Measurements from ENCODE around the gene TMTC1. TPM values are rescaled to one million over a fixed set of nuclear protein-coding genes. Genes with fewer than 3 reads are reported as not detected.

TMTC1 gene
- total RNA-seq, 2 donors from 2014 or later, result not detected

- peaks cover 15% of the 10 kb centered on the region for H3K27me3 Mint-ChIP-seq
- no peaks in the 10 kb centered on the region for H3K36me3 Mint-ChIP-seq (ENCODE audit: low read depth)
- H3K4me1 Mint-ChIP-seq, result no peaks in the 10 kb centered on the region
- no peak for ATAC-seq (replicated peaks)
- no peaks in the 10 kb centered on the region for H3K9me3 Mint-ChIP-seq
- no peak overlapping the region for H3K4me3 Mint-ChIP-seq
- H3K27ac Mint-ChIP-seq, result no peak overlapping the region
Measured at GRCh38 chr12:29516431-29516875, 267.3 kb downstream of the TMTC1 start.

- no peaks in the 10 kb centered on the region for H3K9me3 Mint-ChIP-seq
- H3K27me3 Mint-ChIP-seq, result peaks cover 22% of the 10 kb centered on the region
- no peak overlapping the region for H3K4me3 Mint-ChIP-seq
- H3K36me3 Mint-ChIP-seq (ENCODE audit: low read depth), result no peaks in the 10 kb centered on the region
- no peak overlapping the region for H3K27ac Mint-ChIP-seq
- no peak for ATAC-seq (replicated peaks)
- H3K4me1 Mint-ChIP-seq, result no peaks in the 10 kb centered on the region
Measured at GRCh38 chr12:29510591-29511185, 273.1 kb downstream of the TMTC1 start.

- Mint-ChIP-seq H3K27me3 (peaks cover 14% of the 10 kb centered on the region), H3K4me1 (no peaks in the 10 kb centered on the region), H3K4me3 (no peak overlapping the region), H3K9me3 (no peaks in the 10 kb centered on the region), H3K27ac (no peak overlapping the region), H3K36me3 (ENCODE audit: low read depth) (no peaks in the 10 kb centered on the region)
- no peak for ATAC-seq (replicated peaks)
Measured at GRCh38 chr12:29509503-29509902, 274.2 kb downstream of the TMTC1 start.

GRCh38 chr12:29508949-29509348, 274.8 kb downstream of the TMTC1 start:
- Mint-ChIP-seq H3K27me3 (peaks cover 14% of the 10 kb centered on the region), H3K36me3 (ENCODE audit: low read depth) (no peaks in the 10 kb centered on the region), H3K27ac (no peak overlapping the region), H3K9me3 (no peaks in the 10 kb centered on the region), H3K4me1 (no peaks in the 10 kb centered on the region), H3K4me3 (no peak overlapping the region)
- no peak for ATAC-seq (replicated peaks)

- peaks cover 4% of the 10 kb centered on the region for H3K27me3 Mint-ChIP-seq
- H3K27ac Mint-ChIP-seq, result no peak overlapping the region
- H3K9me3 Mint-ChIP-seq, result no peaks in the 10 kb centered on the region
- no peak for ATAC-seq (replicated peaks)
- H3K4me3 Mint-ChIP-seq, result no peak overlapping the region
- no peaks in the 10 kb centered on the region for H3K36me3 Mint-ChIP-seq (ENCODE audit: low read depth)
- H3K4me1 Mint-ChIP-seq, result no peaks in the 10 kb centered on the region
Measured at GRCh38 chr12:29505122-29505521, 278.6 kb downstream of the TMTC1 start.

GRCh38 chr12:29503283-29503682, 280.5 kb downstream of the TMTC1 start:
- H3K27me3 Mint-ChIP-seq, result peaks cover 4% of the 10 kb centered on the region
- H3K4me3 Mint-ChIP-seq, result no peak overlapping the region
- ATAC-seq (replicated peaks), result no peak
- H3K9me3 Mint-ChIP-seq, result no peaks in the 10 kb centered on the region
- no peak overlapping the region for H3K27ac Mint-ChIP-seq
- H3K4me1 Mint-ChIP-seq, result no peaks in the 10 kb centered on the region
- no peaks in the 10 kb centered on the region for H3K36me3 Mint-ChIP-seq (ENCODE audit: low read depth)

GRCh38 chr12:29499235-29499634, 284.5 kb downstream of the TMTC1 start:
- Mint-ChIP-seq H3K4me3 (no peak overlapping the region), H3K27ac (no peak overlapping the region), H3K4me1 (no peaks in the 10 kb centered on the region), H3K36me3 (ENCODE audit: low read depth) (no peaks in the 10 kb centered on the region), H3K9me3 (no peaks in the 10 kb centered on the region), H3K27me3 (peaks cover 4% of the 10 kb centered on the region)
- ATAC-seq (replicated peaks), result no peak

- Mint-ChIP-seq H3K27me3 (peaks cover 4% of the 10 kb centered on the region), H3K27ac (no peak within 1 kb of the TSS), H3K4me1 (no peaks in the 10 kb centered on the region), H3K4me3 (no peak within 1 kb of the TSS), H3K9me3 (no peaks in the 10 kb centered on the region), H3K36me3 (ENCODE audit: low read depth) (no peaks in the 10 kb centered on the region)
- ATAC-seq (replicated peaks), result no peak
Measured at GRCh38 chr12:29497588-29497987, 286.2 kb downstream of the TMTC1 start, which contains the start of gene OVCH1. TSS of gene OVCH1 (minus strand) at chr12:29497686. CDS start at chr12:29497686, 0 bp downstream.

- Mint-ChIP-seq H3K27me3 (peaks cover 13% of the 10 kb centered on the region), H3K4me3 (no peak overlapping the region), H3K4me1 (no peaks in the 10 kb centered on the region), H3K27ac (no peak overlapping the region), H3K36me3 (ENCODE audit: low read depth) (no peaks in the 10 kb centered on the region), H3K9me3 (no peaks in the 10 kb centered on the region)
- no peak for ATAC-seq (replicated peaks)
Measured at GRCh38 chr12:29492891-29493290, 290.9 kb downstream of the TMTC1 start.

- Mint-ChIP-seq H3K4me3 (no peak overlapping the region), H3K9me3 (no peaks in the 10 kb centered on the region), H3K4me1 (no peaks in the 10 kb centered on the region), H3K27me3 (peaks cover 18% of the 10 kb centered on the region), H3K27ac (no peak overlapping the region), H3K36me3 (ENCODE audit: low read depth) (no peaks in the 10 kb centered on the region)
- no peak for ATAC-seq (replicated peaks)
Measured at GRCh38 chr12:29486972-29487371, 296.8 kb downstream of the TMTC1 start.

- no peak for ATAC-seq (replicated peaks)
- peaks cover 4% of the 10 kb centered on the region for H3K27me3 Mint-ChIP-seq
- H3K27ac Mint-ChIP-seq, result no peak overlapping the region
- H3K36me3 Mint-ChIP-seq (ENCODE audit: low read depth), result no peaks in the 10 kb centered on the region
- no peaks in the 10 kb centered on the region for H3K4me1 Mint-ChIP-seq
- H3K4me3 Mint-ChIP-seq, result no peak overlapping the region
- H3K9me3 Mint-ChIP-seq, result no peaks in the 10 kb centered on the region
Measured at GRCh38 chr12:29463198-29463597, 320.5 kb downstream of the TMTC1 start.

- peaks cover 4% of the 10 kb centered on the region for H3K27me3 Mint-ChIP-seq
- no peaks in the 10 kb centered on the region for H3K9me3 Mint-ChIP-seq
- H3K36me3 Mint-ChIP-seq (ENCODE audit: low read depth), result no peaks in the 10 kb centered on the region
- H3K4me3 Mint-ChIP-seq, result no peak overlapping the region
- no peaks in the 10 kb centered on the region for H3K4me1 Mint-ChIP-seq
- no peak for ATAC-seq (replicated peaks)
- no peak overlapping the region for H3K27ac Mint-ChIP-seq
Measured at GRCh38 chr12:29460082-29460481, 323.7 kb downstream of the TMTC1 start.

- H3K9me3 Mint-ChIP-seq, result no peaks in the 10 kb centered on the region
- H3K27ac Mint-ChIP-seq, result no peak overlapping the region
- no peak for ATAC-seq (replicated peaks)
- no peak overlapping the region for H3K4me3 Mint-ChIP-seq
- H3K36me3 Mint-ChIP-seq (ENCODE audit: low read depth), result no peaks in the 10 kb centered on the region
- H3K4me1 Mint-ChIP-seq, result no peaks in the 10 kb centered on the region
- peaks cover 18% of the 10 kb centered on the region for H3K27me3 Mint-ChIP-seq
Measured at GRCh38 chr12:29455087-29455486, 328.7 kb downstream of the TMTC1 start.

GRCh38 chr12:29451888-29452287, 331.9 kb downstream of the TMTC1 start:
- Mint-ChIP-seq H3K27ac (no peak overlapping the region), H3K27me3 (peaks cover 27% of the 10 kb centered on the region), H3K4me1 (no peaks in the 10 kb centered on the region), H3K4me3 (no peak overlapping the region), H3K36me3 (ENCODE audit: low read depth) (no peaks in the 10 kb centered on the region), H3K9me3 (no peaks in the 10 kb centered on the region)
- no peak for ATAC-seq (replicated peaks)

Data from activated T-helper 17 cell treated with anti-CD3 and anti-CD28 coated beads, Interleukin-2, amount 50 U/mL, for 72 hours (primary cell).